Measurements from ENCODE around the gene TNP2. TPM values are rescaled to one million over a fixed set of nuclear protein-coding genes. Genes with fewer than 3 reads are reported as not detected.
"Not testable (repeated sequence)": the region's sequence is repeated elsewhere in the genome, so short reads cannot be mapped to it uniquely, and the experiment has no call there.

TNP2 gene
- total RNA-seq, 1 donor from 2014 or later = not detected

DNA sequence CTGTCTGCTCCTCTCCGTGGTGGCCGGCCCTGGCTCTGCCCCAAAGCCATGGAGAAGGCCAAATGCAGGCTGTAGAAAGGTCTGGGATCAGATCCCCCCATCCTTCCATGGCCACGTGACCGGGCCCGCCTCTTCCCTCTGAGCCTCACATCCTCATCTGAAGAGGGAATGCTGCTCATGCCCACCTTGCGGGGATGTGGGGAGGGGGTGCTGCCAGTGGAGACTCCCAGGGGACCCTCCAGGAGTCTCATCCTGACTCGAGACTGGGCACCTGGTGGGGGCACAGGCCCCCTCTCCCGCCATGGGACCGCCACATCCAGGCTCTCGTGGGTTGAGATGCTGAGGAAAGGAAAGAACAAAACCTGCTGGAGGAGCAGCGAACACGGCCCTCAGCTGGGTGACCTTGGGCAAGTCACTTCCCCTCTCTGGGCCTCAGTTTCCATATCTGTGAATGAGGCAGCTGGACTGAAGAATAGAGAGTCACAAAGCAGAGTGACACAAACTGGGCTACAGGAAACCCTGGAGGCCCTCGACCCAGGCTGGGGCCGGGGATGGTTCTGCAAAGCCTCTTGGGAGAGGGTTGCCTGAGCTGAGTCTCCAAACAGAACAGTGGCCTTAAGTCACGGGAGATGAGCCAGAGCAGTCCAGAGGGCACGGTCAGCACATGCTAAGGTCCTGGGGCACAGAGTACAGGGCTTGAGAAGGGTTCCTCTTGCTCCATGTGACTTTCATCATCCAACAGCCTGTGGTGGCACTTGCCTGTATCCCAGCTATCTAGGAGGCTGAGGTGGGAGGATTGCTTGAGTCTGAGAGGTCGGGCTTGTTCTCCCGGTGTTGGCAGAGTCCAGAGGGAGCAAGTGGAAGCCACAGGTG is 43.2 kb downstream of the TNP2 start:
- no peak for DNase-seq
- H3K27ac ChIP-seq = peak overlapping the region; percentile 81

DNA sequence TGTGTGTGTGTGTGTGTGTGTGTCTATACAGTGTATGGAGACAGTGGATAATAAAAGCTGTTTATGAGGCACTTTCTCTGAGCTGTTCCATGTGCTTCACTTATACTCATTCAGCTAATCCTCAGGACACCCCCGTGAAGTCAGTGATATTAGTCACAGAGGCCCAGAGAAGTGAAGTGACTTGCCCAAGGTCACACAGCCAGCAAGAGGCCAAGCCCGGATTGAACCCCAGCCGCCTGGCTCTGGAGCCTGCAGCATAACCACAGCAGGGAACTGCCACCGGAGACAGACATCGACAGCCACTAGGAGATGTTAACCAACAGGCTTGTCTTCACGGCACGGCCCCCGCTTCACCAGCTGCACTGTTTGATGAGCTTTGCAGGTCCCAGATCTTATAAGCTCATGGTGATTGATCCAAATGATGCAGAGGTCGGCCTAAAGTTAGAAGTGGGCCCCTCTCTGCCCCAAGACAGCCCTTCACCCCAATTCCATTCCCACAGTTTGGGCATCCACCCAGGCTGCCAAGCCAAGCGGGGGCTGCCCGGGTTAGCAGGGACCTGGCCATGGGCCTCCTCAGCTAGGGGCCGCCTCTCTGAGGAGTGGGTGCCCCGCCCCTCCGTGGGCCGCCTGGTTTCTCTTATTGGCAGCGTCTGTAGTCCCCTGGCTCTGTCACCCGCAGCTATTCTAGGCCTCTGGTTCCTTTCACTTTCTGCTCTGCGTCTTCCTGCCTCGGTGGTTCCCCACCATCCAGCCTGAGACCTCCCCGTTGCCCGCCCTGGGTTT is 44.0 kb downstream of the TNP2 start:
- Histone ChIP-seq H3K4me1 (peaks cover 30% of the 10 kb centered on the region), H3K36me3 (no peaks in the 10 kb centered on the region), H3K27ac (peak overlapping the region; percentile 81), H3K4me3 (peak overlapping the region; percentile 14), H3K9me3 (no peaks in the 10 kb centered on the region), H3K27me3 (ENCODE audit: low read depth) (no peaks in the 10 kb centered on the region)
- intact Hi-C loops (cut with DNase I) = no loop called here
- TF ChIP-seq, protein P1, sequence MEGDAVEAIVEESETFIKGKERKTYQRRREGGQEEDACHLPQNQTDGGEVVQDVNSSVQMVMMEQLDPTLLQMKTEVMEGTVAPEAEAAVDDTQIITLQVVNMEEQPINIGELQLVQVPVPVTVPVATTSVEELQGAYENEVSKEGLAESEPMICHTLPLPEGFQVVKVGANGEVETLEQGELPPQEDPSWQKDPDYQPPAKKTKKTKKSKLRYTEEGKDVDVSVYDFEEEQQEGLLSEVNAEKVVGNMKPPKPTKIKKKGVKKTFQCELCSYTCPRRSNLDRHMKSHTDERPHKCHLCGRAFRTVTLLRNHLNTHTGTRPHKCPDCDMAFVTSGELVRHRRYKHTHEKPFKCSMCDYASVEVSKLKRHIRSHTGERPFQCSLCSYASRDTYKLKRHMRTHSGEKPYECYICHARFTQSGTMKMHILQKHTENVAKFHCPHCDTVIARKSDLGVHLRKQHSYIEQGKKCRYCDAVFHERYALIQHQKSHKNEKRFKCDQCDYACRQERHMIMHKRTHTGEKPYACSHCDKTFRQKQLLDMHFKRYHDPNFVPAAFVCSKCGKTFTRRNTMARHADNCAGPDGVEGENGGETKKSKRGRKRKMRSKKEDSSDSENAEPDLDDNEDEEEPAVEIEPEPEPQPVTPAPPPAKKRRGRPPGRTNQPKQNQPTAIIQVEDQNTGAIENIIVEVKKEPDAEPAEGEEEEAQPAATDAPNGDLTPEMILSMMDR (IDR thresholded peaks at IDR 0.05) = no peak
- peak; percentile 65 to 72 for ATAC-seq
- DNase-seq = peak; percentile 63

More for the DNA sequence above, 43.2 kb downstream of the TNP2 start:
- Histone ChIP-seq H3K4me3 (peak overlapping the region; percentile 14), H3K27me3 (ENCODE audit: low read depth) (no peaks in the 10 kb centered on the region), H3K9me3 (no peaks in the 10 kb centered on the region), H3K36me3 (no peaks in the 10 kb centered on the region), H3K4me1 (peaks cover 30% of the 10 kb centered on the region)
- TF ChIP-seq, protein P1 (IDR thresholded peaks at IDR 0.05) = no peak
- intact Hi-C loops (cut with DNase I) = no loop called here
- no peak for ATAC-seq

DNA sequence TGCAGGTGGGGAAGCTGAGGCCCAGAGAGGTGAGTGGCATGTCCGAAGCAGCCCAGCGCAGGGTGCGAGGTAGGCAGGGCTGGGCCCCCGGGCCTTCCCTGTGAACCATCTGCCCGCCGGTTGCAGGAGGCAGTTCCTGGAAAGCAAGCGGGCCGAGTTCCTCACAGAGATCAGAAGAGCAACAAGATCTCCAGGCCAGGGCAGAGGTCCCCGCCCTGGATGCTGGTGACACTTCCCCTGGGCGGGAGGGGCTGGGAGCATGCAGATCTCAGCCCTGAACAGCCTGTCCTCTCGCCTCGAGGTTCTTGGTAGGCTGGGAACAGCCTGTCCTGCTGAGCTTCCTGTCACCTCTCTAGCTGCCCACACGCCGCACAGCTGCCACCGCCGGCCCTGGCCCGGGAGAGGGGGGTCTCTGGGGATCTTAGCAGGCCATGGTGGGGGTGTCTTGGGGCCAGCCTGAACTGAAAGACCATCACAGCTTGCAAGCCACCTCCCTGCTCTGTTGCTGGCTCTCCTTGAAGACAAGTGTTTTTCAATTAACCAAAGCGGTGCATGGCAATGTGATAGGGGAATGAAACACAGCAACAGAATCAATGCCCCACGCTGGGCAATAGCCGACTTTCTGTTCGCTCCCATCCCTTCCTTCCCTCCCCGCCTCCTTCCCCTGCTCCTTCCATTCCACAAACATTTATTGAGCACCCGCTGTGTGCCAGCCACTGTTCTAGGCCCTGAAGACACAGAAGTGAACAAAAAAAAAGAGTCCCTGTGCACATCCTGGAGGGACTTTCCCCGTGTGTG is 44.8 kb downstream of the TNP2 start:
- Histone ChIP-seq H3K27ac (peak overlapping the region; percentile 81), H3K27me3 (ENCODE audit: low read depth) (no peaks in the 10 kb centered on the region), H3K36me3 (no peaks in the 10 kb centered on the region), H3K9me3 (no peaks in the 10 kb centered on the region), H3K4me3 (no peak overlapping the region), H3K4me1 (peaks cover 30% of the 10 kb centered on the region)
- TF ChIP-seq, protein P1 (IDR thresholded peaks at IDR 0.05) = no peak
- peak; percentile 91 for DNase-seq
- intact Hi-C loops (cut with DNase I) = no loop called here
- ATAC-seq = peak; percentile 91 to 96

DNA sequence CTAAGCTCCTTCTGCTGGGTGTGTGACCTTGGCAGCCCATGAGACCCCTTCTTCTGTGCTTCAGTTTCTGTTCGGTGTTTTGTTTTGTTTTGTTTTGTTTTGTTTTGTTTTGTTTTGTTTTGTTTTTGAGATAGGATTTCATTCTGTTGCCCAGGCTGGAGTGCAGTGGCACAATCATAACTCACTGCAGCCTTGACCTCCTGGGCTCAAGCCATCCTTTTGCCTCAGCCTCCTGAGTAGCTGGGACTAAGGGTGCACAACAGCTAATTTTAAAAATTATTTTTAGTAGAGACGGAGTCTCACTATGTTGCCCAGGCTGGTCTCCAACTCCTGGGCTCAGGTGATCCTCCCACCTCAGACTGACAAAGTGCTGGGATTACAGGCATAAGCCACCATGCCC is 48.6 kb downstream of the TNP2 start:
- DNase-seq; H3K4me3 ChIP-seq; intact Hi-C loops (cut with DNase I); H3K27me3 ChIP-seq (ENCODE audit: low read depth); H3K27ac ChIP-seq; ATAC-seq; H3K36me3 ChIP-seq: not testable (repeated sequence)
- Histone ChIP-seq H3K9me3 (peaks cover 22% of the 10 kb centered on the region), H3K4me1 (peaks cover 23% of the 10 kb centered on the region)

DNA sequence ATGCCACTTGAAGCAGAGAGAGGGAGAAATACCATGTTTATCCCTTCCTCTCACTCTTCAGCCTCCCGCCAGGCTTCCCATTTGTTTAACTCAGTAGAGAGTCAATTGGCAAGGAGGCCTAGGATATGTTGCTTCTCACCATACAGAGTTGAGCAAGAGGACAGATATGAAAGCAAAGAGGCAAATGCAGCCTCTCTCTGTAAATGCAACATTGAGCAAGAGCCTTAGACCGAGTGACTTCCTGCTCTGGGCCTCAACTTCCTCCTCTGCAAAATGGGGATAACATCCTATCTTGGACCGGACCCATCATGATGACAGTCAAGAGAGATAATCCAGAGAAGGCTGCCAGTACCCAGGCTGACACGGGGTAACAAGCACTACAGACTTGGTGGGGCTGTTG is 49.9 kb downstream of the TNP2 start:
- Histone ChIP-seq H3K4me1 (peaks cover 11% of the 10 kb centered on the region), H3K27me3 (ENCODE audit: low read depth) (no peaks in the 10 kb centered on the region), H3K36me3 (no peaks in the 10 kb centered on the region), H3K27ac (no peak overlapping the region), H3K9me3 (peaks cover 22% of the 10 kb centered on the region), H3K4me3 (no peak overlapping the region)
- no peak for DNase-seq
- TF ChIP-seq, protein P1 (IDR thresholded peaks at IDR 0.05) = no peak
- intact Hi-C loops (cut with DNase I) = no loop called here
- ATAC-seq = peak; percentile 51 to 63
